ENCODE data around the gene RNF41.
A peak's percentile ranks its signal among the peaks of the same experiment; 100 is the strongest.
"Not testable (repeated sequence)": the region's sequence is repeated elsewhere in the genome, so short reads cannot be mapped to it uniquely, and the experiment has no call there.

The RNF41 gene

GRCh38 chr12:56206452-56207166 is 15.1 kb downstream of the RNF41 start:
- peak in 1 of 2 donors; percentile 60 for DNase-seq

DNA sequence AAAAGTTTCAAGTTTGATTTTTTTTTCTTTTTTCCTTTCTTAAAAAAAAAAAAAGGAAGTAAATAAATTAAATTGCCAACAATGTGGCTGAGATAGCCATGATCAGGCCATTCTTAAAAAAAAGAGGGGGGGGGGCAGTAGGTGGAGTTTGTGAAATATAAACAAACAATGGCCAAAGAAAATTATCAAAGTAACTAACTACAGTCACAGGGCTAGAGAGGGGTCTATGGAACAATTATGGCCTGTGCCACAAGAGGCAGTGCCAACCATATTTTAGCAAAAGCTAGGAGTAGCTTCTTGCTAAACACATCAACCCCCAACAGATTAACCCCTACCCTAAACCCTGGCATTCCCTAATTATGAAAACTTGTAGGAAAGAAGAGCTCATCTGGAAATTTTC is 16.3 kb downstream of the RNF41 start:
- DNase-seq, result no peak

- DNase-seq, result no peak
Measured at GRCh38 chr12:56204275-56204674, 17.4 kb downstream of the RNF41 start.

DNA sequence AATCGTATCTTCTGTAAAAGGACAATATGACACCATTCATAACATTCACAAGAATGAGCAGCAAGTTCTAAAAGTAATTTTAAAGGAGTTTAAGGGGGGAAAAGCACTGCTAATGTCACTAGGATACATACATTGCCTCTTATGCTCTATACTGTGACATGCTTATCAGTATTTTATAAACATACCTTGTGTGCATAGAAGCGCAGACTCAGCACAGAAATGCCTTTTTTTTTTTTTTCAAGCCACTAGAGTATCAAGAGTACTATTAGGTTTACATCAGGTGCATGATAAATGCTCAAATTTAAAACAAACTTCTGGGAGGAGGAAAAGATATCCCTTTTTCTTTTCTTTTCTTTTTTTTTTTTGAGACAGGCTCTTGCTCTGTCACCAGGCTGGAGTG is 18.9 kb downstream of the RNF41 start:
- no peak for DNase-seq

DNA sequence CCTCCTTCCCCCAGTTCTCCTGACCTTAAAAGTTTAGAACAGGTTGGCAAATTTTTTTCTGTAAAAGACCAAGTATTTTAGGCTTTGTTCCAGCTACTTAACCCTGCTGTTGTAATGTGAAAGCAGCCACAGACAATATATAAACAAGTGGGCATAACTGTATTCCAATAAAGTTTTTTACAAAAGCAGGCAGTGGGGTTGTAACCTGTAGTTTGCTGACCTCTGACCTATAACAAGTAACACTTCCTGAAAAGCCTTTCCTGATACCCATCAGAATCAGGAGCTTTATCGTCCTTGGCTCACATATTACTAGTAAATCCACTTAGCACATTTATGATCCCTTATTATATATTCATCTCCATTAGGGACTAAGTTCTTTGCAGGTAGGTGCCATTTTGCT is 19.4 kb downstream of the RNF41 start:
- no peak for DNase-seq

DNA sequence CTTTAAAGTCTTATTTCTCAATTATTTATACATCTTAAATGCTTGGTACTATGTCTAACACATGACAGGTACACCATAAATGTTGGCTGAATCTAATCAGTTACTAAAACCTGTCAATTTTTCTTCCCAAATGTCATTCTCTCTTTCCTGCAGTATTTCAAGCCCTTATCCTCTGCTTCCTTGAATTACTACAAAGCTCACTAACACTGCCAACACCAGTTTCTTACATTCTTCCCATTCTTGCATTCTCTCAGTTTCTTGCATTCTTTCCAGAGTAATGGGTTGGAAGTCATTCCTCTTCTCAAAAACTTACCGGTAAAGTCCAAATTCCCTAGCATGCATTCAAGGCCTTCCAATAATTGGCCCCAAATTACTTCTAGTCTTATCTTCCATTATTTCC is 22.9 kb downstream of the RNF41 start:
- DNase-seq, result no peak

- DNase-seq, result no peak
Measured at GRCh38 chr12:56197921-56198635, 23.6 kb downstream of the RNF41 start.

- not testable (repeated sequence) for DNase-seq
Measured at GRCh38 chr12:56196818-56197550, 24.7 kb downstream of the RNF41 start.

GRCh38 chr12:56193025-56193578 is 28.6 kb downstream of the RNF41 start:
- peak; percentile 76 to 99 for DNase-seq

GRCh38 chr12:56192582-56192981 is 29.1 kb downstream of the RNF41 start:
- no peak for DNase-seq

GRCh38 chr12:56190695-56191155 is 31.0 kb downstream of the RNF41 start:
- DNase-seq, result peak in 1 of 2 donors; percentile 14

DNA sequence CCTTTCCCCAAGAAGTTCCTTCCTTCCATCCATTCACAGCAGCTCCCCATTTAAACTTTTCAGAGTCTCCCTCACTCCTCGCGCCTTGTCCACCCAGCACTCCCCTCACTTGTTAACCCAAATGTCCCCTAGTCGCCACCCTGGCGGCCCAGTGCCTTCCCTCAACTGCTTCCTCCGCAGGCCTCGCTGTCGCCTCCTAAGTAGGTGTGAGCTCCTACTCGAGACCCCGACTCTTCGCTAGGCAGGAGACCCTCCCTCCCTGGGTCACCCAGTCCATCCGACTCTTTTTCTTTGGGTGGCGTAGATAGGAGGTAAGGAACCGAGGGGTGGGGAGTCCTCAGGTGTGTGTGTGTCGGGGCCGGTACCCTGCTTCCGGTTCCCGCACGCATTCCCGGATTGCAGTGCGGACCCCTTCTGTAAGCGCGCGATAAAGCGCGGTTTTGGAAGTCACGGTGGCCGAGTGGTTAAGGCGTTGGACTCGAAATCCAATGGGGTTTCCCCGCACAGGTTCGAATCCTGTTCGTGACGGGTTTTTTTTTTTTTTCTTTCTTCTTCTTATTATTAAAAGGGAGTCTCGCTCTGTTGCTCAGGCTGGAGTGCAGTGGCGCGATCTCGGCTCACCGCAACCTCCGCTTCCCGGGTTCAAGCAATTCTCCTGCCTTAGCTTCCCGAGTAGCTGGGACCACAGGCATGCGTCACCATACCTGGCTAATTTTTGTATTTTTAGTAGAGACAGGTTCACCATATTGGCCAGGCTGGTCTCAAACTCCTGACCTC is 31.6 kb downstream of the RNF41 start:
- DNase-seq, result peak; percentile 60 to 92

- DNase-seq, result peak; percentile 78 to 92
Measured at GRCh38 chr12:56189099-56189917, 32.4 kb downstream of the RNF41 start, which contains the start of gene SMARCC2. SMARCC2 (minus strand) TSS chr12:56189483; CDS start chr12:56189461, 22 bp downstream.

- DNase-seq, result no peak
Measured at GRCh38 chr12:56188778-56189098, 33.0 kb downstream of the RNF41 start.

GRCh38 chr12:56188131-56188777 is 33.5 kb downstream of the RNF41 start:
- no peak for DNase-seq

DNA sequence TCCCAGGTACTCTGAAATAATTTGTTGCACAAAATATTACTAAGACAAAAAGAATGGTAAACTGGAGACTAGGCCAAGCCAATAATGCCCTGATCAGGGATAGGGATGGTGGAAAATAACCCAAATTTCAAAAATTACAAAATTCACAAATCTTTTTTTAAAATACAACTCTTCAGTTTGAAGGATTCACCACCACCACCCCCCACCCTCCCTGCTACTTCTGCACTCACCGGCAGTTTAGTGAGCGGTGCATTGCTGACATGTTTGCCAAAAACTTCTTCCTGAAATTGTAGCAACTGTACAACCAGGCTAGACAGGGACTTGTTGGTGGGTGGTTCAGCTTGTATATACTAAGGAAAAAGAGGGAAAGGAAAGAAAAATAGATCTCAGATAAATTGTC is 34.8 kb downstream of the RNF41 start:
- no peak for DNase-seq

GRCh38 chr12:56178347-56178746 is 43.4 kb downstream of the RNF41 start:
- no peak for DNase-seq

DNA sequence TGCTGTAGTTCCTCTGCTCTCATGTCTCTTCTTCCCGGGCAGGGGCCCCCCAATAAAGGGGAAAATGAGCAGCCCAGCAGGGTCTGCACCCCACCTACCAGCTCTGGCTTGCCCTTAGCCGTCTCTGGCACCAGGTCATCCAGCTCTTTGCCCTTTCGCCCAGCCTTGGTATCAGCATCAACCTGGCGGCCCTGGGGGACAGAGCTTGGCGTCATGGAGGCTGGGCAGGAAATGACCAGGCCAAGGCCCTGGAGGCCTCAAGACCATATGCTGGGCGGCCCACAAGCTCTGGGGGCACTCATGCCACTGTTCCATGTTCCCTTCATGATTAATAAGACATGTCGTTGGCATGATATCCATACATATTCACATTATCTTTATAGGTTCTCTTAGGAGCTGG is 48.9 kb downstream of the RNF41 start:
- no peak for DNase-seq

GRCh38 chr12:56169229-56169759 is 52.4 kb downstream of the RNF41 start:
- no peak for DNase-seq

DNA sequence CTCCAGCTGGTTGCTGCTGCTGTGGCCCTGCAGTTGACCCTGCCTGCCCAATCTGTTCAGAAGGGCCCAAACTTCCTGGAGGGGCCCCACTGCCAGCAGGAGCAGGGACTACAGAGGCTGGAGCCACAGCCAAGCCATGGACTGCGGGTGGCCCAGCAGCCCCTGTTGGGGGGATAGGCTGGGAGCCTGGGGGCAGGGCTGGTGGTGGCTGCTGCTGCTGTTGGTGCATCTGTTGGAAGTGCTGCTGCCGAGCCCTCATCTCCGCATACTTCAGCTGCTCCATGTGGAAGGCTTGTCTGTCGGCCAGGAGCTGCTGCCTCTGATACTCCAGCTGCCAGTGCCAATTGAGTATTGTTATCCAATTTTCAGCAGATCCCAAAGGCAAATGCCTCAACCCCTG is 56.4 kb downstream of the RNF41 start:
- DNase-seq, result no peak

- no peak for DNase-seq
Measured at GRCh38 chr12:56164345-56164729, 57.4 kb downstream of the RNF41 start.

Measured in inflammatory macrophage treated with lipopolysaccharide for 1 hour (primary cell).